Loucy (cell line): ENCODE results near the gene HDLBP.

ENCODE experiments used
- H2AFZ ChIP-seq: fragments of 200-600 bp; sonication (generic); 2 replicates; pipeline ENCODE4 v1.6.0; 2016; ENCODE audit warnings: antibody characterized with exemption, mild to moderate bottlenecking, low read length, moderate library complexity
- H3F3A ChIP-seq: fragments of 200-600 bp; 2 replicates; pipeline ENCODE4 v1.6.0; 2016; ENCODE audit warnings: antibody characterized with exemption, low read depth, mild to moderate bottlenecking
- H3K27me3 ChIP-seq: fragments of 200-600 bp; sonication (generic); 2 replicates; pipeline ENCODE4 v1.6.1; 2014; ENCODE audit warnings: low read length, mild to moderate bottlenecking; ENCODE audit not compliant: insufficient read depth, poor library complexity, severe bottlenecking
- H3K36me3 ChIP-seq: fragments of 200-600 bp; sonication (generic); 2 replicates; pipeline ENCODE4 v1.6.1; 2016; ENCODE audit warnings: low read length; ENCODE audit not compliant: insufficient read depth
- H3K4me1 ChIP-seq: fragments of 200-600 bp; sonication (generic); 2 replicates; pipeline ENCODE4 v1.5.1; 2014; ENCODE audit warnings: low read length, mild to moderate bottlenecking; ENCODE audit not compliant: insufficient read depth, poor library complexity, severe bottlenecking
- H3K4me2 ChIP-seq: fragments of 200-600 bp; sonication (generic); 2 replicates; pipeline ENCODE4 v1.6.0; 2014; ENCODE audit warnings: antibody characterized with exemption, low read length, low read depth, mild to moderate bottlenecking; ENCODE audit not compliant: poor library complexity, severe bottlenecking
- H3K4me3 ChIP-seq: fragments of 200-600 bp; sonication (generic); 2 replicates; pipeline ENCODE4 v1.5.1; 2014; ENCODE audit warnings: low read length, mild to moderate bottlenecking, mixed read lengths; ENCODE audit not compliant: poor library complexity, severe bottlenecking
- H3K79me2 ChIP-seq: fragments of 200-600 bp; sonication (generic); 2 replicates; pipeline ENCODE4 v1.6.1; 2014; ENCODE audit warnings: low read length; ENCODE audit not compliant: insufficient read depth
- H3K9ac ChIP-seq: fragments of 200-600 bp; sonication (generic); 2 replicates; pipeline ENCODE4 v1.6.0; 2014; ENCODE audit warnings: mild to moderate bottlenecking, low read depth, low read length, moderate library complexity; ENCODE audit not compliant: poor library complexity, severe bottlenecking
- H3K9me2 ChIP-seq: fragments of 200-600 bp; sonication (generic); replicated peaks from 2 replicates; pipeline ENCODE4 v1.6.1; 2016; ENCODE audit warnings: low read depth, low read length, mixed read lengths
- H3K9me3 ChIP-seq: fragments of 200-600 bp; sonication (generic); 2 replicates; pipeline ENCODE4 v1.6.1; 2014; ENCODE audit warnings: mild to moderate bottlenecking, antibody characterized with exemption, low read length, low read depth; ENCODE audit not compliant: insufficient read depth
- H4K20me1 ChIP-seq: fragments of 200-600 bp; sonication (generic); 2 replicates; pipeline ENCODE4 v1.6.0; 2014; ENCODE audit warnings: antibody characterized with exemption, low read length, mild to moderate bottlenecking; ENCODE audit not compliant: insufficient read depth, poor library complexity, severe bottlenecking
- CTCF ChIP-seq: fragments of 200-600 bp; sonication (generic); conservative IDR thresholded peaks from 2 replicates; pipeline ENCODE4 v1.5.1; 2014; ENCODE audit warnings: mild to moderate bottlenecking, antibody characterized with exemption, low read length
- EZH2phosphoT487 ChIP-seq: fragments of 200-600 bp; IDR thresholded peaks from 2 replicates; pipeline ENCODE4 v1.6.1; 2018; ENCODE audit warnings: antibody characterized with exemption, mild to moderate bottlenecking, moderate library complexity, borderline replicate concordance

Gene HDLBP

GRCh38 chr2:241180495-241180894, 135.0 kb downstream of the HDLBP start:
- no peaks in the 10 kb centered on the region for H3K79me2 ChIP-seq
- no peaks in the 10 kb centered on the region for H3F3A ChIP-seq
- H2AFZ ChIP-seq: no peak overlapping the region
- H3K4me1 ChIP-seq: no peaks in the 10 kb centered on the region
- H3K4me2 ChIP-seq: no peak overlapping the region
- H3K4me3 ChIP-seq: no peak overlapping the region
- H4K20me1 ChIP-seq: no peaks in the 10 kb centered on the region
- no peak for TF ChIP-seq EZH2phosphoT487
- TF ChIP-seq CTCF: no peak
- no peaks in the 10 kb centered on the region for H3K9me2 ChIP-seq
- no peak overlapping the region for H3K9ac ChIP-seq
- no peaks in the 10 kb centered on the region for H3K27me3 ChIP-seq
- no peaks in the 10 kb centered on the region for H3K9me3 ChIP-seq
- H3K36me3 ChIP-seq: peaks cover 26% of the 10 kb centered on the region; the same call in 1 of the 2 replicates

- Histone ChIP-seq H3K27me3 (no peaks in the 10 kb centered on the region), H3K79me2 (no peaks in the 10 kb centered on the region), H3K36me3 (peaks cover 26% of the 10 kb centered on the region; the same call in 1 of the 2 replicates), H4K20me1 (no peaks in the 10 kb centered on the region), H3K4me3 (no peak overlapping the region), H3F3A (no peaks in the 10 kb centered on the region), H3K9ac (no peak overlapping the region), H2AFZ (no peak overlapping the region), H3K9me2 (no peaks in the 10 kb centered on the region), H3K4me2 (no peak overlapping the region), H3K4me1 (no peaks in the 10 kb centered on the region), H3K9me3 (no peaks in the 10 kb centered on the region)
- TF ChIP-seq EZH2phosphoT487: no peak
- TF ChIP-seq CTCF: no peak
These were observed 135.6 kb downstream of the HDLBP start for GRCh38 chr2:241179899-241180298.

GRCh38 chr2:241178961-241179360, 136.5 kb downstream of the HDLBP start:
- Histone ChIP-seq H3K9me2 (no peaks in the 10 kb centered on the region), H3K4me1 (no peaks in the 10 kb centered on the region), H3K36me3 (peaks cover 26% of the 10 kb centered on the region; the same call in 1 of the 2 replicates), H3F3A (no peaks in the 10 kb centered on the region), H4K20me1 (no peaks in the 10 kb centered on the region), H2AFZ (no peak overlapping the region), H3K9me3 (no peaks in the 10 kb centered on the region), H3K4me2 (no peak overlapping the region), H3K9ac (no peak overlapping the region), H3K27me3 (no peaks in the 10 kb centered on the region), H3K4me3 (no peak overlapping the region), H3K79me2 (no peaks in the 10 kb centered on the region)
- TF ChIP-seq CTCF (no peak), EZH2phosphoT487 (no peak)
